Activated naive CD4-positive, alpha-beta T cell treated with anti-CD3 and anti-CD28 coated beads, Interleukin-2, amount 50 U/mL, for 24 hours (primary cell): Measurements from ENCODE around the gene CCR7.
A peak's percentile ranks its signal among the peaks of the same experiment; 100 is the strongest.

Experiments used
- H3K27ac Mint-ChIP-seq: one replicate; pipeline ENCODE4 v1.8.0; 2021; ENCODE audit warnings: mild to moderate bottlenecking, mixed read lengths
- H3K27me3 Mint-ChIP-seq: one replicate; pipeline ENCODE4 v1.8.0; 2021; ENCODE audit warnings: mixed read lengths
- H3K36me3 Mint-ChIP-seq: one replicate; pipeline ENCODE4 v1.8.0; 2021; ENCODE audit warnings: mixed read lengths
- H3K4me1 Mint-ChIP-seq: one replicate; pipeline ENCODE4 v1.8.0; 2021; ENCODE audit warnings: mixed read lengths
- H3K4me3 Mint-ChIP-seq: one replicate; pipeline ENCODE4 v1.8.0; 2021; ENCODE audit warnings: mild to moderate bottlenecking, mixed read lengths
- H3K9me3 Mint-ChIP-seq: one replicate; pipeline ENCODE4 v1.8.0; 2021; ENCODE audit warnings: mixed read lengths

CCR7 gene

DNA sequence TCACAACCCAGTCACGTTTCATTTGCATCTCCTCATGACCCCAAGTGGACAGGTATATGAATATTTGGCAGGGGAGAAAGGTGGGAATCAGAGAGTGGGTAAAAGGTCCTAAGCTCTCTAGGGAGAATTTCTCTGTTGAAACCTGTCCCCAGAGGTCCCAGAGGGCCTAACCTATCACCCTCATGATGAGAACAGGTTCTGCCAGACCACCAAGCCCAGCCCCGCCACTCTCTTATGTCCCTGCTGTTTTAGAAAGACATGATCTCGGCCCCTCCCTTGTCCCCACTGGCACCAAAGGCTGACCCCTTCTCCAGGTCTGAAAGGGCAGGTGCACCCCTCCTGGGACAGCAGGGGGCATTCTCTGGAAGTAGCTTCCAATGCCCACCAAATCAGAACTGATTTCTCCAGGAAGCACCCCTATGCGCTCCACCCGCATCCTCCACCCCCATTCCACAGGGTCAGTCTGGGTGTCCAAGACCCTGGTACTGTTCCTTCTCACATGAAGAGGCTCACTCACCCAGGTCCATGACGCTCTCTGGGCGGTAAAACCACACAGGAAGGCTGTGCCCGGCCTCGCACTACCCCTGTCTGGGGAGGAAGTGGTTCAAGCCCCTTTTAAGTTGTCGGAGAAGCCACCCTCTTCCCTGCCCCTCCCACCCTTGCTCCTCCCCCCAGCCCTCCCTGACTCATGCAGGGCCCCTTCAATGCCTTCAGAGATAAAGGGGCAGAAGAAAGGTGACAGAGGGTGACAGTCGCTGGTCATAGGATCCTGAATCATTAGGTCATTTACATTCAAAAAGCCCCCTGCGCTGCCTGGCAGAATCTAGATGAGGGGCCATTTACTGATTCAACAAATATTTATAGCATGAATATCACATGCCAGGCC is at the start of gene CCR7:
Gene CCR7 (minus strand): TSS at position 590 of the 886 bp plus-strand sequence. CDS start 63 bp downstream, at position 527.
- Mint-ChIP-seq H3K27ac (peak within 1 kb of the TSS; percentile 100), H3K9me3 (no peaks in the 10 kb centered on the region), H3K4me3 (peak within 1 kb of the TSS; percentile 90), H3K27me3 (no peaks in the 10 kb centered on the region), H3K4me1 (peaks cover 77% of the 10 kb centered on the region), H3K36me3 (peaks cover 20% of the 10 kb centered on the region)

DNA sequence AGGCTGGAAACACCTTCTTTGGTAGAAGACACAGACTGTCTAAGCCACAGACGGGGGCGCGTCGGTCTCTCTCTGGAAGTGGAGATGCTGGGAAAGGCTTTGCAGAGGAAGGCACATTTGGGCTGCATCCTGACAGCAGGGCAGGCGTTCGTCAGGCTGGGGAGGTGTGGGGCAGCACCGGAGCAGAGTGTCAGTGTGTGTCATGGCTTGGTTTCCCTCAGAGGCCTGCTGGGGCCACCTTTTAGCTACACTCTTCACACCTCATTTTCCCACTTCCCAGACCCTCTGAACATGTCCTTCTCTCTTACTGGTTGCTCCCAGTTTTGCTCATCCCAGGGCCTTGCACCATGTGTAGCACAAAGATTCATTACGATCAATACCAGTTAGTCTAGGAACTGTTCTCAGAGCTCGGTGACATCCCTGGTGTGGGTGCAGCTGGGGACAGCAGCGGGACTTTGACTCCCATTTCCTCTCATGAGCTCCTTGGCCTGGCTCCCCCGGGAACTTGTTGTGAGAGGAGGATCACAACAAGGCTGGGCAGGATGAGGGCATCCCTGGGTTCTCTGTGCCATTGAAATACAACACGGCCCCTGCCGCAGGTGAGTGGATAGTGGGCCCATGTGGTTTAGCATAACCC is 49.3 kb upstream of the CCR7 start:
- no peaks in the 10 kb centered on the region for H3K36me3 Mint-ChIP-seq
- H3K27ac Mint-ChIP-seq = peak overlapping the region; percentile 97
- H3K27me3 Mint-ChIP-seq = no peaks in the 10 kb centered on the region
- no peaks in the 10 kb centered on the region for H3K9me3 Mint-ChIP-seq
- H3K4me1 Mint-ChIP-seq = peaks cover 80% of the 10 kb centered on the region
- H3K4me3 Mint-ChIP-seq = peak overlapping the region; percentile 75

DNA sequence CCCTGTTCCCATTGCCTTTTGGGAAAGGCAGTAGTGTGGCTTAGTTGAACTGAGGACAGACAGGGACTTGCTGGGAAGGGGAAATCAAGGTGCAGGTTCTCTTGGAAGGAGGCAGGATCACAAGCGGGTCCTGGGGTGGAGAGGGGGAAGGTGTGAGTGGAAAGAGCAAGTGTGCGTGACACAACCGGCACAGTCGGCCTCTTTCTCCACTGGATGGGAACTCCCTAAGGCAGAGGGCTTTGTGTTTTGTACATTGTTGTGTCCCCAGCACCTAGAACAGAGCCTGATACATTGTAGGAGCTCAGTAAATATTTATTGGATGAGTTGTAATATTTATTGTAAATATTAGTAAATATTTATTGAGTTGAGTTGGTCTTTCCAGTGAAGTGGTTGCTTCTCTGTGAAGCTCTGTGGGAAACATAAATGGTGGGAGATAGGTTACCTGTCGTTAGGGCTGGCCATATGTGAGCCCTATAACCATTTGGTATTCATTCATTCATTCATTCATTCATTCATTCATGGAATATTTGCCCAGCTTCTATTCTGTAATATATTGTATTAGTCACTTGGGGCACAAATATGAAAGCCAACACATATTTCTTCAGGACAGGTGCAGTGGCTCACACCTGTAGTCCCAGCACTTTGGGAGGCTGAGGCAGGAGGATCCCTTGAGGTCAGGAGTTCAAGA is 48.3 kb upstream of the CCR7 start:
- Mint-ChIP-seq H3K36me3 (no peaks in the 10 kb centered on the region), H3K9me3 (no peaks in the 10 kb centered on the region), H3K27ac (peak overlapping the region; percentile 93), H3K4me1 (peaks cover 85% of the 10 kb centered on the region), H3K27me3 (no peaks in the 10 kb centered on the region), H3K4me3 (peak overlapping the region; percentile 82)

GRCh38 chr17:40612599-40613244 is 47.5 kb upstream of the CCR7 start:
- H3K4me1 Mint-ChIP-seq = peaks cover 91% of the 10 kb centered on the region
- no peaks in the 10 kb centered on the region for H3K36me3 Mint-ChIP-seq
- peak overlapping the region; percentile 82 for H3K4me3 Mint-ChIP-seq
- H3K9me3 Mint-ChIP-seq = no peaks in the 10 kb centered on the region
- peak overlapping the region; percentile 93 for H3K27ac Mint-ChIP-seq
- H3K27me3 Mint-ChIP-seq = no peaks in the 10 kb centered on the region

- Mint-ChIP-seq H3K4me3 (peak overlapping the region; percentile 45), H3K36me3 (no peaks in the 10 kb centered on the region), H3K9me3 (no peaks in the 10 kb centered on the region), H3K4me1 (peaks cover 93% of the 10 kb centered on the region), H3K27me3 (no peaks in the 10 kb centered on the region), H3K27ac (peak overlapping the region; percentile 61)
Measured at GRCh38 chr17:40611840-40612474, 46.7 kb upstream of the CCR7 start.

GRCh38 chr17:40610359-40610758 is 45.1 kb upstream of the CCR7 start:
- peak overlapping the region; percentile 37 for H3K4me3 Mint-ChIP-seq
- no peaks in the 10 kb centered on the region for H3K36me3 Mint-ChIP-seq
- peaks cover 92% of the 10 kb centered on the region for H3K4me1 Mint-ChIP-seq
- no peaks in the 10 kb centered on the region for H3K27me3 Mint-ChIP-seq
- peak overlapping the region; percentile 79 for H3K27ac Mint-ChIP-seq
- no peaks in the 10 kb centered on the region for H3K9me3 Mint-ChIP-seq

- H3K36me3 Mint-ChIP-seq = no peaks in the 10 kb centered on the region
- no peaks in the 10 kb centered on the region for H3K9me3 Mint-ChIP-seq
- H3K4me1 Mint-ChIP-seq = peaks cover 98% of the 10 kb centered on the region
- peak overlapping the region; percentile 68 for H3K4me3 Mint-ChIP-seq
- H3K27ac Mint-ChIP-seq = peak overlapping the region; percentile 75
- no peaks in the 10 kb centered on the region for H3K27me3 Mint-ChIP-seq
Measured at GRCh38 chr17:40608061-40608581, 42.8 kb upstream of the CCR7 start.

DNA sequence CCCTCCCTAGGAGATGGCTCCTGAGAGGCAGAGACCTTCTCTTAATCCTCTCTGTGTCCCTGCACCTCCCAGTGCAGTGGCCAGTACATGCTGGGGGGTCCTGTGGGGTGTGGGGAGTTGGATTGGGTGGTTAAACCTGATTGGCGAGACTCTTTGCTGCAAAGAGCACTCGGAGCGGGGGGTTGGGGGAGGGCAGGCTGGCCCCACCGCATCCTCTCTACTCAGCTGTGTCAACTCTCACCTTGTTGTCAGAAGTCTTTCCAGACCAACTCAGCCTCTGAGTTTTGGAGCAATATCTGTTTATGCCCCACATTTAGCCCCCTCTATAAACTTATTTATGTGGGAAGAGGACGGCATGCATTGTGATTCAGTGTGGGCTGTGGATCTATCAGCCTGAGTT is 42.4 kb upstream of the CCR7 start:
- Mint-ChIP-seq H3K9me3 (no peaks in the 10 kb centered on the region), H3K4me1 (peaks cover 98% of the 10 kb centered on the region), H3K4me3 (peak overlapping the region; percentile 68)

GRCh38 chr17:40606548-40607353 is 41.5 kb upstream of the CCR7 start:
- H3K4me1 Mint-ChIP-seq = peaks cover 99% of the 10 kb centered on the region
- no peaks in the 10 kb centered on the region for H3K36me3 Mint-ChIP-seq
- H3K27ac Mint-ChIP-seq = peak overlapping the region; percentile 86
- peak overlapping the region; percentile 33 for H3K4me3 Mint-ChIP-seq
- no peaks in the 10 kb centered on the region for H3K27me3 Mint-ChIP-seq
- H3K9me3 Mint-ChIP-seq = no peaks in the 10 kb centered on the region

More for the DNA sequence above, 42.4 kb upstream of the CCR7 start:
- Mint-ChIP-seq H3K27ac (peak overlapping the region; percentile 82), H3K36me3 (no peaks in the 10 kb centered on the region), H3K27me3 (no peaks in the 10 kb centered on the region)

GRCh38 chr17:40605306-40605705 is 40.0 kb upstream of the CCR7 start:
- no peaks in the 10 kb centered on the region for H3K27me3 Mint-ChIP-seq
- peak overlapping the region; percentile 51 for H3K4me3 Mint-ChIP-seq
- H3K27ac Mint-ChIP-seq = peak overlapping the region; percentile 86
- no peaks in the 10 kb centered on the region for H3K36me3 Mint-ChIP-seq
- H3K4me1 Mint-ChIP-seq = peaks cover 98% of the 10 kb centered on the region
- H3K9me3 Mint-ChIP-seq = no peaks in the 10 kb centered on the region

- Mint-ChIP-seq H3K36me3 (no peaks in the 10 kb centered on the region), H3K9me3 (no peaks in the 10 kb centered on the region), H3K4me1 (peaks cover 98% of the 10 kb centered on the region), H3K27me3 (no peaks in the 10 kb centered on the region), H3K4me3 (peak overlapping the region; percentile 66), H3K27ac (peak overlapping the region; percentile 83)
Measured at GRCh38 chr17:40604327-40605080, 39.2 kb upstream of the CCR7 start.

DNA sequence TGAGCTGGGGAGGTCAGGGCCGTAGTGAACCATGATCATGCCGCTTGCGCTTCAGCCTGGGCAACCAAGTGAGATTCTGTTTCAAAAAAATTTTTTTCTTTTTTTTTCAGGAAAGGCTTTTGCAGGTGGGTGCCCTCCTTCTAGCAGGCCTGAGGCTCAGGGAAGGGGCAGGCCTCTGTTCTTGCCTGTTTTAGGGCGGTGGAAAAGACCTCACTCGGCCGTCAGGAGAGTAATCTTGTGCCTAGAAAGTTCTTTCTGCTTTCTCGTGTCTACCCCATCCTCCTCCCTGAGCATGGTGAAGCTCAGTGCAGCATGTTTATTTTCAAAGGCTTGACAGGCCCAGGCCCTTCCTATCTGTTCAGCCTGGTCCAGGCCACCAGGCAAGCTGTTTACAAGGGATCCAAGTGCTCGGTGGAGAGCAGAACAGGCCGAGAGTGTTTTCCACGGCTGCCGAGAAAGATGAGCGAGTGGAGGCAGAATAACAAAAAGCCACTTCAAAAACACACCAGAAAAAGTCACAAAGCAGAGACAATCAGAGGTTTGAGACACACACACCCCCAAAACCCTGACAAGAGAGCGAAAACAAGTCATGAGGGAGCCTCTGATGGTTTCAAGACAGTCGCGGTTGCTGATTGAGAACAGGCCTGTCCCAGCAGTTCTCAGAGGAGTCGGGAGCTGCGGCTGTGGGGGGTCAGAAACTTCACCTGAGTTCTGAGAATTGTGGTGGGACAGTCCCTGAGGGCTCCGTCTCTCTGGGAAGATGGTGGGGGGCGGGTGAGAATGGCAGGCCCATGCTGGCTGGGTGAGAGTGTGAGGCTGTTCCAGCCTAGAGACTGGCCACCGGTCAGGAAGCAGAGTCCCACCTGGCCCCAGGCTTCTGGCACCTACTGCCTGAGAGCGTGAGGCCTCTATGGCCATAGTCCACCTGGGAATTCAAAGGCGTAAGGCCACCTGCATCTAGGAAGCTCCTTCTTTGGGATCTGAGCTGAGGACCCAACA is 37.5 kb upstream of the CCR7 start:
- H3K4me1 Mint-ChIP-seq = peaks cover 98% of the 10 kb centered on the region
- H3K27me3 Mint-ChIP-seq = no peaks in the 10 kb centered on the region
- H3K4me3 Mint-ChIP-seq = peak overlapping the region; percentile 74
- no peaks in the 10 kb centered on the region for H3K9me3 Mint-ChIP-seq
- H3K27ac Mint-ChIP-seq = peak overlapping the region; percentile 94
- H3K36me3 Mint-ChIP-seq = no peaks in the 10 kb centered on the region
